Measurements from ENCODE around the gene SLC22A24. TPM values are rescaled to one million over a fixed set of nuclear protein-coding genes. Genes with fewer than 3 reads are reported as not detected.

The SLC22A24 gene
- not detected in 2 replicates for total RNA-seq

GRCh38 chr11:63144121-63144520 is at the start of gene SLC22A24:
TSS of gene SLC22A24 (minus strand) at chr11:63144221. CDS start at chr11:63143779, 442 bp downstream.

Other genes starting within 250 kb of the SLC22A24 start
- not detected in 2 replicates for gene CHRM1, start 222.9 kb downstream of the SLC22A24 start, total RNA-seq
- gene SLC22A6, start 159.3 kb downstream of the SLC22A24 start, total RNA-seq: not detected in 2 replicates
- not detected in 2 replicates for gene SLC22A8, start 128.4 kb downstream of the SLC22A24 start, total RNA-seq
- gene SLC22A25, start 99.4 kb upstream of the SLC22A24 start, total RNA-seq: not detected in 2 replicates
- gene SLC22A9, start 225.6 kb upstream of the SLC22A24 start, total RNA-seq: not detected in 2 replicates